LNCaP clone FGC (cell line): Measurements from ENCODE around the gene TBC1D2.
"Not testable (repeated sequence)": the region's sequence is repeated elsewhere in the genome, so short reads cannot be mapped to it uniquely, and the experiment has no call there.

ENCODE experiments used
- DNase-seq: peaks from one replicate; pipeline ENCODE4 v3.0.0-alpha.2; 2011; ENCODE audit warnings: low read depth
- H3K4me3 ChIP-seq: 2 replicates; pipeline ENCODE4 v1.5.1; 2011; ENCODE audit warnings: mild to moderate bottlenecking, low read depth, low read length, control low read depth
- TF ChIP-seq, protein P1 (sequence below): IDR thresholded peaks from 2 replicates; pipeline ENCODE4 v1.5.1; 2012; ENCODE audit warnings: mild to moderate bottlenecking; ENCODE audit not compliant: control insufficient read depth, insufficient read depth; ENCODE audit errors: extremely low read depth

Gene TBC1D2

GRCh38 chr9:98285446-98285845, 30.0 kb upstream of the TBC1D2 start:
- TF ChIP-seq, protein P1, sequence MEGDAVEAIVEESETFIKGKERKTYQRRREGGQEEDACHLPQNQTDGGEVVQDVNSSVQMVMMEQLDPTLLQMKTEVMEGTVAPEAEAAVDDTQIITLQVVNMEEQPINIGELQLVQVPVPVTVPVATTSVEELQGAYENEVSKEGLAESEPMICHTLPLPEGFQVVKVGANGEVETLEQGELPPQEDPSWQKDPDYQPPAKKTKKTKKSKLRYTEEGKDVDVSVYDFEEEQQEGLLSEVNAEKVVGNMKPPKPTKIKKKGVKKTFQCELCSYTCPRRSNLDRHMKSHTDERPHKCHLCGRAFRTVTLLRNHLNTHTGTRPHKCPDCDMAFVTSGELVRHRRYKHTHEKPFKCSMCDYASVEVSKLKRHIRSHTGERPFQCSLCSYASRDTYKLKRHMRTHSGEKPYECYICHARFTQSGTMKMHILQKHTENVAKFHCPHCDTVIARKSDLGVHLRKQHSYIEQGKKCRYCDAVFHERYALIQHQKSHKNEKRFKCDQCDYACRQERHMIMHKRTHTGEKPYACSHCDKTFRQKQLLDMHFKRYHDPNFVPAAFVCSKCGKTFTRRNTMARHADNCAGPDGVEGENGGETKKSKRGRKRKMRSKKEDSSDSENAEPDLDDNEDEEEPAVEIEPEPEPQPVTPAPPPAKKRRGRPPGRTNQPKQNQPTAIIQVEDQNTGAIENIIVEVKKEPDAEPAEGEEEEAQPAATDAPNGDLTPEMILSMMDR, result no peak
- H3K4me3 ChIP-seq, result no peak overlapping the region
- no peak for DNase-seq

GRCh38 chr9:98284754-98285153, 29.3 kb upstream of the TBC1D2 start:
- TF ChIP-seq, protein P1, result no peak
- H3K4me3 ChIP-seq, result no peak overlapping the region
- DNase-seq, result no peak

DNA sequence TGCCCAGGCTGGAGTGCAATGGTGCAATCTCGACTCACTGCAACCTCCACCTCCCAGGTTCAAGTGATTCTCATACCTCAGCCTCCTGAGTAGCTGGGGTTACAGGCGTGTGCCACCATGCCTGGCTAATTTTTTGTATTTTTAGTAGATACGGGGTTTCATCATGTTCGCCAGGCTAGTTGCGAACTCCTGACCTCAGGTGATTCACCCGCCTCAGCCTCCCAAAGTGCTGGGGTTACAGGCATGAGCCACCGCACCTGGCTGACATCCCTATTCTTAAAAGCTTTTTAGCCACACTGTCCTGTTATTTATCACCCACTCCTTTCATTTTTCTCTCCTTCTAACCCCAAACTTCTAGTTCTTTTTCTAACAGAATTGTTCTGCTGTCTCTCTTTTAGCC, 27.7 kb upstream of the TBC1D2 start:
- not testable (repeated sequence) for DNase-seq, H3K4me3 ChIP-seq

- DNase-seq, result no peak
- TF ChIP-seq, protein P1, result no peak
- no peak overlapping the region for H3K4me3 ChIP-seq
These were observed 25.8 kb upstream of the TBC1D2 start for GRCh38 chr9:98281281-98281680.

DNA sequence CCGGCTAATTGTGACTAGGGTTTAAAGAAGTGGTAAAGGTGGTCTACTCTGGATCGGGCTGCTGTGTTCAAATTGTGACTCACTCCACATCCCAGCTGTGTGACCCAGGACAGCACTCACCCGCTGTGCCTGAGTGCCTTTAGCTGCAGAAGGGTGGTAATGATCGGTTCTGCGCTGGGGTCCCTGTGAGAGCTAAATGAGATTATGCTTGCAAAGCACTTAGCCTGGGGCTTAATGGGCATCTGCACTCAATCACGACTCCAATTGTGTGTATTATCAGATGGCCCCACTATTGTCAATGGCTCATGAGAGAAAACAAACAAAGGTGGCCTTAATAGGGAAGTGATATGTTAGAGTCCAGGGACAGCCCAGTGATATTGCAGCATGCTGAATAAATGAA, 25.1 kb upstream of the TBC1D2 start:
- H3K4me3 ChIP-seq, result no peak overlapping the region
- TF ChIP-seq, protein P1, result no peak
- no peak for DNase-seq

DNA sequence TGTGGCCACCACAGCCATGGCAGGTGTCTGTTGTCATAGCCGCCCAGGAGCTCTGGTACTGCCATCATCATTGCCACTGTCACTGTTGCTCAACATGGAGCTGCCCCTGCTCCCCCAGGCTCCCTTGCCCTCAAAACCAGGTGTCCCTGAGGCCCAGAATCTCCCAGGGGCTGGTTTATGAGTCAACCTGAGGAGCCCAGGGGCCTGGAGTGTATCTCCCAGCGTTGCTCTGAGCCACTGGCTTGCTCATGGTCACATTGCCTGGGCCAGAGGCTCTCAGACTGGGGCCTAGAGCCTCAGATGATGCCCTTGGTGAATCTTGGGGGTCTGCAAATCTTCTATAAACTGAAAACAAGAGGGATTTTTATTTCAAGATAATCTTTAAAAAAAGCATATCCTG, 24.7 kb upstream of the TBC1D2 start:
- no peak for DNase-seq
- TF ChIP-seq, protein P1, result no peak
- H3K4me3 ChIP-seq, result no peak overlapping the region

DNA sequence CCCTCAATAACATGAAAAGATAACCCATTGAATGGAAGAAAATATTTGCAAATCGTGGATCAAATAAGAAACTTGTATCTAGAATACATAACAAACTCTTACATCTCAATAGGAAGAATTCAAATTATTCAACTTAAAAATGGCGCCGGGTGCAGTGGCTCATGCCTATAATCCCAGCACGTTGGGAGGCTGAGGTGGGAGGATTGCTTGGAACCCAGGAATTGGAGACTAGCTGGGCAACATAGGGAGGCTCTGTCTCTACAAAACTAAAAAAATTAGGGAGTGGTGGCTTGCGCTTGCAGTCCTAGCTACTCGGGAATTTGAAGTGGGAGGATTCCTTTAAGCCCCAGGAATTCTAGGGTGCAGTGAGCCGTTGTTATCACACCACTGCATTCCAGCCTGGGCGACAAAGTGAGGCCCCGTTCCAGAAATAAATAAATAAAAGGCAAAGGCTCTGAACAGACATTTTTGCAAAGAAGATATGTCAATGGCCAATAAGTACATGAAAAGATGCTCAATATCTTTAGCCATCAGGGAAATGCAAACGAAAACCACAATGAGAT, 21.5 kb upstream of the TBC1D2 start:
- DNase-seq, result no peak
- H3K4me3 ChIP-seq, result no peak overlapping the region
- TF ChIP-seq, protein P1, result no peak
